HG02938 (cell line): ENCODE data around the gene FAM13C.

Experiments
- ATAC-seq: cut with Tn5 transposase; IDR thresholded peaks from one replicate; pipeline ENCODE4 v1.9.1; 2021; ENCODE audit warnings: mild to moderate bottlenecking, moderate library complexity; ENCODE audit not compliant: unreplicated experiment

The FAM13C gene

DNA sequence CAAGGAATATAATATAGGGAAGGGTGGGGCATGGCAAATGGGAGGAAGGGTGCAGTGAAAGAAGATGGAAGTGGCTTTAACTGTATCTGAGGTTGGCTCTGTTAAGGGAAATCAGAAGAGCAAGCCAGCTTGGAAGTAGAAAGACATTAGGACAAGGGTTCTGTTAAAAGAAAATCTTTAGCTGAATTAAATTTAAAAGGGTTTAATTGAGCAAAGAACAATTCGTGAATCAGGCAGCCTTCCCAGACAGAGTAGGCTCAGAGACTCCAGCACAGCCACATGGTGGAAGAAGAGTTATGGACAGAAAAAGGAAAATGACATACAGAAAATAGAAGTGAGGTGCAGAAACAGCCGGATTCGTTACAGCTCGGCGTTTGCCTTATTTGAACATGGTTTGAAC lies 42.0 kb downstream of the FAM13C start:
- no peak for ATAC-seq

GRCh38 chr10:59319854-59320253 lies 42.5 kb downstream of the FAM13C start:
- no peak for ATAC-seq

DNA sequence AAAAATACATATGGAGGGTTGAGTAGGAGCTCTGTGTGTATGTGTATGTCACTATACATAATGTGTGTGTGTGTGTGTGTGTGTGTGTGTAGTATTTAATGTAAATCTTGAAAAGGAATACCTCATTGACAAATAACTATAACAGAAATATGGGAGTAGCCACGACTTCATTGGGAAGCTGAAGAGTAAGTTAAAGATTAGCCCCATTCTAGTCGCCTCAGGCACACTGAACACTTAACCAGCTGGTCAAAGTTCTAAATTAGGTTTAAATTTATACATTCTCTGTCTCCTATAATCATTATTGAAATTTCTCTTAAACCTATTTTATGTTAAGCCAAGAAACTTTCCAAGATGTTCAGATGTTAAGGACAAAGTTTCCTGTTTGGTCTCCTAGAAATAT lies 45.3 kb downstream of the FAM13C start:
- no peak for ATAC-seq

DNA sequence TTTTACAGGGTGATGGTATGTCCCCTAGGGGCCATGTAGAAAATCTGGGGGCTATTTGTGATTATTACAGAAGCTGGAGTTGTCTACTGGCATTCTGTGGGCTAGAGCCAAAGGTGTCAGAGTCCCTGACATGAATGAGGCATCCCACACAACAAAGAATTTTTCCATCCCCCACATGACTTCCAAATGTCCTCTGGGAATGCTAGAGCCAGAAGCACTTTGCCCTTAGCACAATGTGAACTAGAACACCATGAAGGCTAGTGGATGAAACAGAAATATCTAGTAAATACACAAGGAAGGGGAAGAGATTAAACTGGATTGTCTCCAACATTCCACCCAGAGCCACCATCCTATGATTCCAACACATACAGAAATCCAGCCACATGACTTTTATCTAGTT lies 46.9 kb downstream of the FAM13C start:
- ATAC-seq, result no peak

DNA sequence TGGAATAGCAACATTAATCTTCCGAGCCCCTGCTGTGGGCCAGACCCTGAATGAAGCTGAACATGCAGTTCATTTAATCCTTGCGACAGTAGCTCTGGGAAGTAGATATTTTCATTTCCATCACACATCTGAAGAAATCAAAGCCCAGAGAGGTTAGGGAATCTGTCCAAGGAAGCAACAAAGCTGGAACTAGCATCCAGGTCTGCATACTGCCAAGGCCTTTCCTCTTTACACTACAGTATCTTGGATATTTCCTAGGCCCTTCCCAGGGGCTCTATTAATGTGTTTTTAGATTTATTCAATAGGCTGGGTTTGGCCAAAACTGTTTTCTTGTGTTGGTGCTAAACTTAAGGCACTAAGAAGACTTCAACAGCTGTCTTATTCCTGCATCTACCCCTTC lies 48.1 kb downstream of the FAM13C start:
- no peak for ATAC-seq

DNA sequence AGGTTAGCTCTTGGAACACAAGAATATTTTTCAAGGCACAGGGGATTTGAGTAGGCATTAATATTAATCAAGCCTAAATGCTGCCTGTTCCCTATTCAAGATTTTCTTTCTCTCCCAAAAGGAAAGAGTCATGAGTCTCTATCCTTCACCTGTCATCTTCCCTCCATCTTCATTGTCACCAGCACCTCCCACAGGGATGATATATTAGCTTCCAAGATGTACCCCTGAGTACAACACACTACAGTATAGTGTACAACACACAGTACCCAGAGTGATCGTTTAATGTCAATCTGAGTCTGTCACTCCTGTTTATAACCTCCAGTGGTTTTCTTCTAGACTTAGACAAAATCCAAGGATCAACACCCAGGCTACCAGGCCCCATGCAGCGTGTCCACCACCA lies 50.1 kb downstream of the FAM13C start:
- no peak for ATAC-seq

DNA sequence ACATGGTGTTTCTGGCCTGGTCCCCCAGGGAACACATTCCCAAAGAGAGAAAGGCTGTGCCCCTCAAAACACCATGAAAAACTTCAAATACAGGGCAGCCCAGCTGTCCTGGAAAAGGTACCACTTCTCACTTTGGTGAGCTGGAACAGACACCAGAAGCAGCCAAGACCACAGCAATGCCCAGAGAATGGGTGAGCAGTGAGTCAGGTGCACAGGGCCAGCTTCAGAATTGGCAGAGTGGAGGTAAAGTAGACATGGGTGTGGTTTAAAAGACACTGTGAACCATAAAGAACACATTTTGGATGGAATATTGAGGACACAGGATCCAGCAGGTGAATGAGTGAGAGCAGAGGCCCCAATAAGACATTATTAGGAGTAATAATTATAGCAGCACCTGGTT lies 51.3 kb downstream of the FAM13C start:
- no peak for ATAC-seq

DNA sequence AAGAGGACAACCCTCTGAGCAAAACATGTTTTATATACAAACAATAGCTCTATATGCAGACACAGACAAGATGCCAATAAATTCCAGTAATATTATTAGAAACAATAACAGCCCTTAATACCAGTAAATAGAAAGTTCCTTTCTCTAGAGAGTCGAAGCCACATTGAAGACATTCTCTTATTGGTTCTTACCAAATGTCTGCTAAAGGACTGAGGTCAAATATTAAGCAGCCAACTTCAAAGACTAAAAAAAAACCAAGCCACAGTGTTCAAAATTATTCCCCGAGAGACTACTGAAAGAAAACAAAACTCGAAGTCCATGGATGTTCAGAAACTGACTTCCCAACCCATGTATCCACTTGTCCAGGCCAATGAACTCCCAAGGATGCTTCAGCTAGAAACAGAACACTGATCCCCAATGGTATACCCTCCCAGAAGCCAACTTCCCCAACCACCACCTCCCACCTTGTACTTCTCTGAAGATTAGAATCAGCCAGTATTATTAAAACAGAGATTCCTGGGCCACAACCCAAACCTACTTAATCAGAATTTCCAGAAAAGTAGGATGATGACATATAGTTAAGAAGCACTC lies 51.9 kb downstream of the FAM13C start:
- no peak for ATAC-seq

DNA sequence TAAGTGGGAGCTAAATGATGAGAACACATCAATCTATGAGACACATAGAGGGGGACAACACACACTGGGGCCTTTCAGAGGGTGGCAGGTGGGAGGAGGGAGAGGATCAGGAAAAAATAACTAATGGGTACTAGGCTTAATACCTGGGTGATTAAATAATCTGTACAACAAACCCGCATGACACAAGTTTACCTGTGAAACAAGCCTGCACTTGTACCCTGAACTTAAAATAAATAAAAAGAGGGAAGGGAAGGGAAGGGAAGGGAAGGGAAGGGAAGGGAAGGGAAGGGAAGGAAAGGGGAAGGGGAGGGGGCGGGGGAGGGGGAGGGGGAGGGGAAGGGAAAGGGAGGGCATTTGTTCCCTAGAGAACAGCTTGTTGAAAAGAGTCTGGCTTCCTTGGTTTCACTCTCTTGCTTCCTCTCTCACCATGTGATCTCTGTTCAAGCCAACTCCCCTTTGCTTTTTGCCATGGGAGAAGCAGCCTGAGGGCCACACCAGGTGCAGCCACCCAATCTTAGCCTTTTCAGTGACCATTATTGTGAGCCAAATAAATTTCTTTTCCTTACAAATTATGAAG lies 57.7 kb downstream of the FAM13C start:
- no peak for ATAC-seq

DNA sequence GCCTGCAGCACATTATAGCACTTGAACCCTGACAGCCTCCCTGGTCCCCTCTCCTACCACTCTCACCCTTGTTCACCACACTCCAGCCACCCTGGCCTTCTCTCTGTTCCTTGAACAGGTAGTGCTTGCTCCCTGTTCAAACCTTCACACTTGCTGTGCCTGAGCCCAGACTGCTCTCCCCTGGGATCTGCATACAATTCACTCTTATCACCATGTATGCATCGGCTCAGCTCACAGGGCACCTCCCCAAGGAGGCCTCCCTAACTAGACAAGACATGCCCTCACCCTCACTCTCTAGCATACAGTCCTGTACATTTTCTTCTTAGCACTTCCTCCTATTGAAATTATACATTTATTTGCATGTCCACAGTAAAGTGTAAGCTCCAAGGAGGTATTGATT lies 59.3 kb downstream of the FAM13C start:
- no peak for ATAC-seq

DNA sequence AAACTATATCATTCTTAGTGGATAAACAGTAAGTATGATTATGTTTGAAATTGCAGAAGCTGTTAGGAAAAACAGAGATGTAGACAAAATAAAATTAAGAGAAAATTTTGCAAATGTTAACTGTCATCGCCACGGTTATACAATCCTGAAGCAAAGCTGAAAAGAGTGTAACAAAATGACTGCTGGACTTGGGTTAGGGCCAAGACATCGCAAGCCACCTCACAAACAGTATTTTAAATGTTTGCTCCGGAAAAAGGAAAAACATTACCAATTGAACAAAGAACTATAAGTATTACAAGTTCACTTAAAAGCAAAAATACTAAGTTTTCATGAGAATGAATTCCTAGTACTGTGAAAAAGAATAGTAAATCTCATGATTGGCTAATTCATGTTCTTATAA lies 60.0 kb downstream of the FAM13C start:
- ATAC-seq, result no peak

DNA sequence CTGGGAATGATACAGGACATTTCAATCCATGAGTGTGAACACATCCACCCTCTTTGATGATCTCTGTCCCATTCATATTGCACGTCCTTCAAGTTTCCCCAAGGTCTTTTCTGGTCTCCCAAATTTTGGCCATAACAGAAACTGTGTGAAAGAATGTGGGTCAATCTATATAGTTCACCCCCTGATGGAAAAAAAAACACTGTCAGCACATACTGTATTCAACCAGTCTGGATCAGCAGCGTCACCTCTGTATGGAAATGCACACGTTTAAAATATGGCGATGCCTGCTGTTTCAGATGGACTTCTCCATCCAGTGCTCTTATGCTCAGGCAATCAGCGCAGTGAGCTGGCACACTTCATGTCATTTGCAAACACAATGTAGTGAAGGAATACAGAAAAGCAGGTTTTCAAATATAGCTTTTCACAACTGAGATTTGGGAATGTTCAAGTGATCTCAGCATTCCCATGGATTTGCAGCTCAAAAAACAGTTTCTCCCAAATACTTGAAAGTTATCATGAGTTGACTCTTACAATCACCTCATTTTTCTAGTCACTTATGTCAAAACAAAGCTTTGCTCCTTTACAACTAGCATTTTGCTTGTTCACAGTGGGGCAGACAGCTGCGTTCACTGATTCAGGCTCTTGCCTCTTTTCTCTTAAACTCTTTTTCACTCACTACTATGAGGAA lies 61.1 kb downstream of the FAM13C start:
- no peak for ATAC-seq

DNA sequence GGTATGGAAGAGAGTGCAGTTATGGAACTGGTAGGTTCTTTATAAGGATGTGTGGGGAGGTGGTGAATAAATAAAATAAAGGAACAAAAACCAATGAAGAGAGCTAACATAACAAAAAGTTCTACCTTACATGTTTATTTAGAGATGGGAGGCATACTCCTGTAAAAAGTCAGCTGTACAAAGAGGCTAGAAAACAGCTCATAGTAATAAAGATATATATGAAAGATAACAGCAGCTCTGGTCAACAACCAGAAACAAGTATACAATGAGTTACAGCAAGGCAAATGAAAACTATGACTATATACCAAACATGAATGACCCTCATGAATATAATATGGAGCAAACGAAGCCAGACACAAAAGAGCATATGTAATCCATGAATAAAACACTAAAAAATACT lies 62.0 kb downstream of the FAM13C start:
- ATAC-seq, result no peak

DNA sequence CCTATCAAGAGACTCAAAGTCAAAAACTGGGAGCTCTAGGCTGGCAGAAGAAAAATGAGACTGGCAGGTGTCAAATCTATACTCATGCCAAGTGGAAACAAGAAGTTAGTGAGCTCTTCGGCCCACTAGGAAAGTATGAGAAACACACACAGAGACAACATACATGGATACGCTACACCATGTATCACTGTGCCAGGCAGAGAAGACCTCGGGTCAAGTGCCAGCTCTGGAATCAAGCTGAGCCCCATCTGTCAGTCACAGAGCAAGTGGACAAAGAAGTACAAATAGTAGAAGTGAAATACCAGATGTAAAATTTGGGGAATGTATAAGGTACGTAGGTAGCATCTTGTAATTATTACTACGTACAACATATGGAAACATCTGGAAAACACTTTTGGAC lies 62.4 kb downstream of the FAM13C start:
- no peak for ATAC-seq

GRCh38 chr10:59290448-59290847 lies 71.9 kb downstream of the FAM13C start:
- no peak for ATAC-seq

- no peak for ATAC-seq
These were observed 72.5 kb downstream of the FAM13C start for GRCh38 chr10:59289853-59290252.

GRCh38 chr10:59287587-59288255 lies 74.6 kb downstream of the FAM13C start:
- ATAC-seq, result no peak

DNA sequence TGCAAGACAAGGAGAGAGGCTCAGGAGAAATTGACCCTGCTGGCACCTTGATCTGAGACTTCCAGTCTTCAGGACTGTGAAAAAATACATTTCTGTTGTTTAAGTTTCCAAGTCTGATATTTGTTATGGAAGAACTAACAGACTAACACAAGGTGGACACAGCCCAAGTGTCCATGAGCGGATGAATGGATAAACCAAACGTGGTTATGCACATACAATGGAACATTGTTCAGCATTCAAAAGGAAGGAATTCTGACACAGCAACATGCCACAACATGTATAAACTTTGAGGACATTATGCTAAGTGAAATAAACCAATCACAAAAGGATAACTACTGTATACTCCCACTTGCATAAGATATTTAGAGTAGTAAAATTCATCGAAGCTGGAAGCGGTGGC lies 76.5 kb downstream of the FAM13C start:
- no peak for ATAC-seq

DNA sequence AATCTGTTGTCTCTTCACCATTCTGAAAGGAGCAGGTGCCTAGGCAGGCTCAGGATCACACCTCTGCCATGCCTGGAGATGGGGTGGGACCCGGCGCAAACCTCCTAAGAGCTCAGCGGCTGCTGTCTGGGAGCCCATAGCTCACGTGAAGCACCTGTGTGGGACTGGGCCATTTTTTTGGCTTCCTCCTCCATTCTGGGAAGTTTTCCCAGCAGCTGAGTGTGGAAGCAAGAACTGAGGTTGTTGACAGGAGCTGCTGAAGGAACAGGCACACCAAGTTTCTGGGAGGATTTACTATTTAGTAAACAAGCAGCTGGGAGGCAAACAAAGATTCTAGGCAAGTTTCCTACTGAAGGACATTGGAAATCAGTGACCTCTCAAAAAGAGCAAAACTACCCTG lies 77.3 kb downstream of the FAM13C start:
- ATAC-seq, result no peak

- ATAC-seq, result no peak
These were observed 78.0 kb downstream of the FAM13C start for GRCh38 chr10:59284118-59284975.

GRCh38 chr10:59283456-59284091 lies 78.8 kb downstream of the FAM13C start:
- no peak for ATAC-seq
